CD4-positive, alpha-beta T cell treated with Interleukin-17A for 1 hour (primary cell): ENCODE results near the gene PATL1.

Experiments
- DNase-seq: peaks from one replicate; pipeline ENCODE4 v3.0.0-alpha.2; 2020

The PATL1 gene

DNA sequence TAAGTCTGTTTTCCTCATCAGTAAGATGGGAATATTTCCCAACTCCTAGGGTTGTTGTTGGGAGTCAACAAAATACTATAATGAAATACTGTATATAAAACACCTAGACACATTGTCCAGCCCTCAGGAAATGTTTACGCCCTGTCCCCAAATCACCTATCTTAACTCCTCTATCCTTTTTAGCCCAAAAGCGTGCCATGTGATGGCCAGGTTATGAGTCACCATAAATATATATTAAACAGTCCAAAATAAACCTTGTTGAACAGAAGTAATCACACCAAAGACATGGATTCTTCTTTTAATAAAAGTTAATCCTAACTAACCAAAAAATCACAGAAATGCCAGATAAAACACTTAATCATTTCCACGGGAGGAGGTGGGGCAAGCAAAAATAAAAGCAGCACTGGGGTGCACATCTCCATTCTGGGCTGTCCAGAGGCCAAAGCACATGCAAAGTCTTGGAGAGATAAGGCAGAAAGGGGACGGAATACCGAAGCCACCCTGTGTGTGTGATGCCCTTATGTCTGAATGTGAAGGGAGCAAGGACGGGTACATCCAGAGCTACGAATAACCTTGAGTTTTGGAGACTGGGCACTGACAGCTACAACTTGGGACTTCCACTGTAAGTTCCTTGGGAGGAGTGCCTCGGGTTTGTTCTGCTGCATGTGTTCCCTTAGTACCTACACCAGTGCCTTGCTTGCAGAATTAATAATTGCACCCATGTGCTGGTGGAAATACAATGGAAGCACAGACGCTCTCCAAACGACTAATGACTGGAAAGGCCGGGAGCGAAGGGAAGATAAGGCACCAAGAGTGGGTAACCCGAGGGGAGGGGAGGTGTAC, 54.3 kb downstream of the PATL1 start:
- no peak for DNase-seq

DNA sequence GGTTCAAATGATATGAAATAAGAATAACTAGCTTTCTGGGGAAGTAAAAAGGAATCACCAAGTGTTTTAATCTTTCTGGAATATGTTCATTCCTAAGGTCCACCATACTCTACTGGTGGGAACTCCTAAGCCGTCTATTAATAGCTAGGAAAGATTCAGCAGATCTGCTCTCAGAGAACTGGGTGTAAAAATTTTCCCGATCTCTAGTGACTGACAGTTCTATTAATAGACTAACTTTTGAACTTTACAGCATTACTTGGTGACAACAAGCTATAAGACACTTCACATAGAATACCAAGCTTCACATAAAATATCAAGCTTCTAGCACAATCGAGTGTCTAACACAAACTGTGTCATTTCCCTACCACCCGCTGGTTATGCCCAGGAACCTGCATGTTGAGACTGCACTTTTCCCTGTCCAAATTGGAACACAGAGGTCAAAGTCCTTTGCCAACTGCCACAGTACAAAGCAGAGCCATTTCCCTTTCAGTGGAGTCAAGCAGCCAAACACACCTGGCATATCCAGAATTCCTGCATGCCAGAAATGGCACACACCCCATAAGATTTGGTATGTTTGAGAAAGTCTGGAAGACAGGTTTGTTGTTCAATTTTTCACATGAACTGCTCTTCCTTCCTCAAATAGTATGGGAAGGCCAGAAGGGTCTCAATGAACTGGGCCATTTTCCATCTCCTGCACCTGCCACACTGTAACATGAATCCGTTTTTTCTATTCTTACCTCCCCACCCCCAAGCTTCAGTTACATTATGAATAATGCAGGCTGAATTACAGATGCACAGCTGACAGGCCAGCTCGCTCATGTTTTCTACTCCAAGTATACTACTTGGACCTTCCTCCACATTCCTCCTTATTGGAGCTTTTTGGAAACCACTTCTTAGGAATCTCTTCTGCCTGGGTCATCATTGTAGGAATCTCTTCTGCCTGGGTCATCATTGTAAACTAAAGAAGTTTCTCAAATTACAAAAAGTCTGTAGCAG, 57.0 kb downstream of the PATL1 start:
- no peak for DNase-seq

DNA sequence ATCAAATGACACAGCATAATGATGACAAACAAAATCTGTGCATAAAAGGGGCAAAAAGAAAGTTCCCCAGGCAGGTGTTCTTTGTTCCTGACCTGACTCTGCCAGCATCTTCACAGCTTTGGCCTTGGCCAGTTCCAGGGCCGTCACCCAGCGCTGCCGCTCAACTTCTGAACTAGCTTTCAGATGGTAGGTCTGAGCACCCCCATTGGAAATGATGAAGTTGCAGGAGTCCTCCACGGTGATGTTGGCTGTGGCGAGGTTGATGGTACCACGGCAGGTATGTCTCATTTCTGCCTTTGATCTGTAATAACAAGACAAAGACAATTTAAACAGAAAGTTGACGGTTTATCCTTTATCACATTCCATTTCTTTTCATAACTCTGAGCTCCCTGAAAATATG, 58.5 kb downstream of the PATL1 start:
- DNase-seq: no peak

DNA sequence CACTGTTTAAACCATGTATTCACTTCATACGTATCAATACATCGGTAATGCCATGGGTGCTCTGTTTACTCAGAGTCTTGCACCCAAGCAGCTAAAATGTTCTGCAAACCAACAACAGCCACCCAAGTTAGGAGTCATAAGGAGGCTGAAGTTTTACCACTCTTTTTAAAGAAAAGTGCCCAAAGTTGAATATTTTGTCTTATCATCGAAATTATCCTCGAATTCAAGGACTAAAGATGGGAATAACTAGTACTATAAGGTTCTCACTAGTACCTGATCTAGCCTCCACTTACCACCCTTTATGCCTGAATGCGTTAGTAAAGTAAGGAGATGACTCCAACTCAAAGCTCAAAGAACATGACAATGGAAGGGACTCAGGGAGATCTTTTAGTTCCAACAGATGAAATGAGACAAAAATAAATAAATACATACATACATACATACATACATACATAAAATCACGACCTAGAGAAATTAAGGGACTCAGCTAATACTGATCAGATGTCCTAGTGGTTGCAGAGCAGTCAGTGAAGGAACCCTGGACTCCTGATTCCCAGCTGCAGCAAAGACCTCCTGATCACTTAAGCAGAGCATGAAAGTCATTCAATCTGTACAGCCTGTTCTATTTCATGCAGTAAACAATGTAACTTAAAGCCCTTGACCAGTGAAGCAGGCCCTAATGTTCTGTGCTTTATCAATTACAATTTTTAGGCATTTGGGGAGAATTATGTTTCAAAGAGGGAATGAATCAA, 61.0 kb downstream of the PATL1 start:
- DNase-seq: no peak

DNA sequence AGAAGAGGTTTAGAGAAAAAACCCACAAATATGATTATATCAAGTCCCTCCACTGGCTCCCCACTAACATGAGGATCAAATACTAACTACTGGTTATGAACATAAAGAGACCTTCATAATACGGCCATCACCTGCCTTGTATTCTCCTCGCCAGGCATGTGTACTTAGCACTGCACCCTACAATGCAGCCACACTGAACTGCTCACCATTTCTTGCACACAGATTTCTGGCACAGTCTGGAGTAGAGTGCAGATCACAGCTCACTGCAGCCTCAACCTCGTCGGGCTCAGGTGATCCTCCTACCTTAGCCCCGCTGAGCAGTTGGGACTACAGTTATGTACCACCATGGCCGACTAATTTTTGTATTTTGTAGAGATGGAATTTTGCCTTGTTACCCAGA, 66.4 kb downstream of the PATL1 start:
- no peak for DNase-seq

DNA sequence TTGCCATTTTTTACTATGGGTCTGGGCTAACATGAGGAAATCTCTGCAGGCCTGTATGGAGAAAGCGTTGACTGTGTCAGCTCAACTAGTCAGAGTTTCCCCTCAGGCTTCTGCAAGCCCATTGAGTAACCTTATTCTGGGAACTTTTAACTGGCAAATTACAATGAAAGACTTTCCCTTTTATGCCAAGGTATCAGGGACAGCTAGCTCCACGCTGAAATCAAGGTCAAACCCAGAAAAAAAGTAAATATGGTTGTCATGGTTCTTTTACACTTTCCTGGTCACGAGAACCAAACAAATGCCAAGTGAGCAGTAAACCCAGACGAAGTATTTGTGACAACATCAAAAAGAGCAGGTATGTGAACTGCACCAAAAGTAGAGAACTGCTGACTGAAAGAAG, 67.0 kb downstream of the PATL1 start:
- no peak for DNase-seq

DNA sequence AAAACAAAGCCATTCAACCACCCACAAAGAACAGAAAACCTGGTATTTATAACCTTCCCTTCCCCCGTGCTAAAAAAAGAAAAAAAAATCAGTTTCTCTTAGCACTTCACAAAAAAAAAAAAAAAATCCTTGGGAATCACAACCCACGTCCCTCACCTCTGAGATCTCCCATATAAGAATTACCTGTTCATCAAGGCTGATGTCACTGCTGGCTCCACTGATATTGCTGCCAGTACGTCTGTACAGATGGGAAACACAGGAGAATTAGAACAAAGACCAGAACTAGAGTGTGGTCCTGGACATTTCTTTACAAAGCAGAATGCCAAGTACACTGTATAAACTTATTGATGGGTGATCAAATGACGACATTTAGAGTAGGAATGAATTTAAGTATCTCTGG, 68.2 kb downstream of the PATL1 start:
- no peak for DNase-seq

DNA sequence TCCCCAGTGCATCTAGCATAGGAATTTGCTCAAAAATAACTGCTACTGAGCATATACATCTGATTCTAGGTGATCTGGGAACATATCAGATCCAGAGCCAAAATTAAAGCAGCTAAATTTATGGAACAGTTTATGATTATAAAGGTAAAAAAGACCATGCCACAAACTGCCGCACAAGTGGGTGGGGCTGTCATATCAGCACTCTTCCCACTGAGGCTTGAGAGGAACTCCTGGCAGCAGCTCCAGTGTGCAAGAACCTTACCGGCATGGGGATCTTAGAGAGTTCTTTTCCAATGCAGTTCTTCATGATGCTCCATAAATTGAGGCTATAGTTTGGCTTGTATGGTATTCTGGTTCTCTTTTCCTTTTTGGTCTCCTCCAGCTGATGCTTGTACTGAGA, 68.6 kb downstream of the PATL1 start:
- DNase-seq: no peak

DNA sequence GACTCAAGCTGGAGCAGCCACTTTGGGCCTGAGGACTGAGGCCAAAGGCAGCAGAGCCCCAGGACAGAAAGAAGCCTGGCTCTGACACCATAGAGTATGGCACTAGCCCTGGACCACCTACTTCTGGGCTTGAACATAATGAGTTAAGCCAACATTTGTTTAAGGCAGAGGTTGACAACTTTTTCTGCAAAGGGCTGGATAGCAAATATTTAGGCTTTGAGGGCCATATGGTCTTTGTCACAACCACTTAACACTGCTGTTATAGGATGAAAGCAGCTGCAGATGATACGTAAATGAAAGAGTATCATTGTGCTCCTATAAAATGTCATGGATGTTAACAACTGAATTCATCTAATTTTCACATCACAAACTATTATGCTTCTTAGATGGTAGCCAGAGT, 69.9 kb downstream of the PATL1 start:
- no peak for DNase-seq
